SK-N-SH treated with all-trans-retinoic acid at 6 μM for 48 hours (cell line): ENCODE results near the gene RBMS1.

ENCODE experiments used
- CSRNP3 ChIP-seq: fragments of 250-450 bp; sonication (Bioruptor Pico); IDR thresholded peaks from 2 replicates; pipeline ENCODE4 v1.5.1; 2021; ENCODE audit warnings: mild to moderate bottlenecking, moderate library complexity
- PATZ1 ChIP-seq: fragments of 250-450 bp; sonication (Bioruptor Pico); IDR thresholded peaks from 2 replicates; pipeline ENCODE4 v1.8.0; 2020; ENCODE audit warnings: mild to moderate bottlenecking, moderate library complexity, borderline replicate concordance
- RARB ChIP-seq: fragments of 250-450 bp; sonication (Bioruptor Pico); IDR thresholded peaks from 2 replicates; pipeline ENCODE4 v1.8.0; 2021; ENCODE audit warnings: mild to moderate bottlenecking, moderate library complexity
- ZFP3 ChIP-seq: fragments of 250-450 bp; sonication (Bioruptor Pico); IDR thresholded peaks from 2 replicates; pipeline ENCODE4 v1.5.0; 2020; ENCODE audit warnings: mild to moderate bottlenecking, moderate library complexity
- ZFP30 ChIP-seq: fragments of 450-650 bp; formaldehyde crosslinking; IDR thresholded peaks from 2 replicates; pipeline ENCODE4 v1.5.0; 2022; ENCODE audit warnings: mild to moderate bottlenecking, moderate library complexity
- ZNF565 ChIP-seq: fragments of 450-650 bp; formaldehyde crosslinking; conservative IDR thresholded peaks from 2 replicates; pipeline ENCODE4 v1.5.0; 2020; ENCODE audit warnings: low read depth, mild to moderate bottlenecking, moderate library complexity
- TF ChIP-seq, protein P1 (sequence below): fragments of 250-450 bp; sonication (Bioruptor Pico); IDR thresholded peaks from 2 replicates; pipeline ENCODE4 v1.5.0; 2020; ENCODE audit warnings: mild to moderate bottlenecking, moderate library complexity
- TF ChIP-seq, protein P2 (sequence below): fragments of 250-450 bp; sonication (Bioruptor Pico); IDR thresholded peaks from 2 replicates; pipeline ENCODE4 v1.5.1; 2020; ENCODE audit warnings: low read depth, mild to moderate bottlenecking, moderate library complexity

DNA sequence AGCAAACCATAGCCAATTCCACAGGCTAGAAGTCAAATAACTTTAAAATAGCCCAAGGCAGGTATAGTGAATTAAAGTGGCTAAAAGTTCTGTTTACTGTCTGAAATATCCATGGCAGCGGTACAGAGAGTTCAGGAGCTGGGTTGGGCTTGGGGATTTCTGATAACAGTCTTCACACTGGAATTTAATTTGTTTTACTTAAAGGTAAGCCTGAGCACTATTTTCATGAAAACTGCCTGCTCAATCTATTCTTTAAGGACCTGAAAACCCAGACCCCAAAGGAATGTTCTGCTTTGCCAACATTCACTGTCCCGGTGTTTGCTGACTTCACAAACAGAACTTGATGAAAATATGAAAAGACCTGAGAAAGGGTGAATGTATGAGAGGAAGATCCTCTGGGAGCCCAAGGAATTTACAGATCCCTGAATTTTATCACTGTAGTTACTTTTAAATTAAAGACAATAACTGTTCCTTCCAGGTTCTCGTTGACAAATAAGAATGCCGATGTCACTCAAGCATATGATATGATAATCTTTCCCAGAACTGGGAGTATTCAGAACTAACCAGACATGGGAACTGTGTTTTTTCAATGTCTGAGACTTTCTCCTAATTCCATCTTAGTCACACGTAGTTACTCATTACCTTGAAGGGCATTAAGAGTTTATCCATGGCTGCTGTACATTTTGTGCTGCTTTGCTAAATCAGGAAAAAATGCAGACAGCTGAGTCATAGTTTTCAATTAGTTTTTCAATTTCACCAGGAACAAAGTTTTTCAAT, 265.3 kb downstream of the RBMS1 start:
- no peak for TF ChIP-seq ZFP3 (CRISPR knock-in tag)
- TF ChIP-seq, protein P1, sequence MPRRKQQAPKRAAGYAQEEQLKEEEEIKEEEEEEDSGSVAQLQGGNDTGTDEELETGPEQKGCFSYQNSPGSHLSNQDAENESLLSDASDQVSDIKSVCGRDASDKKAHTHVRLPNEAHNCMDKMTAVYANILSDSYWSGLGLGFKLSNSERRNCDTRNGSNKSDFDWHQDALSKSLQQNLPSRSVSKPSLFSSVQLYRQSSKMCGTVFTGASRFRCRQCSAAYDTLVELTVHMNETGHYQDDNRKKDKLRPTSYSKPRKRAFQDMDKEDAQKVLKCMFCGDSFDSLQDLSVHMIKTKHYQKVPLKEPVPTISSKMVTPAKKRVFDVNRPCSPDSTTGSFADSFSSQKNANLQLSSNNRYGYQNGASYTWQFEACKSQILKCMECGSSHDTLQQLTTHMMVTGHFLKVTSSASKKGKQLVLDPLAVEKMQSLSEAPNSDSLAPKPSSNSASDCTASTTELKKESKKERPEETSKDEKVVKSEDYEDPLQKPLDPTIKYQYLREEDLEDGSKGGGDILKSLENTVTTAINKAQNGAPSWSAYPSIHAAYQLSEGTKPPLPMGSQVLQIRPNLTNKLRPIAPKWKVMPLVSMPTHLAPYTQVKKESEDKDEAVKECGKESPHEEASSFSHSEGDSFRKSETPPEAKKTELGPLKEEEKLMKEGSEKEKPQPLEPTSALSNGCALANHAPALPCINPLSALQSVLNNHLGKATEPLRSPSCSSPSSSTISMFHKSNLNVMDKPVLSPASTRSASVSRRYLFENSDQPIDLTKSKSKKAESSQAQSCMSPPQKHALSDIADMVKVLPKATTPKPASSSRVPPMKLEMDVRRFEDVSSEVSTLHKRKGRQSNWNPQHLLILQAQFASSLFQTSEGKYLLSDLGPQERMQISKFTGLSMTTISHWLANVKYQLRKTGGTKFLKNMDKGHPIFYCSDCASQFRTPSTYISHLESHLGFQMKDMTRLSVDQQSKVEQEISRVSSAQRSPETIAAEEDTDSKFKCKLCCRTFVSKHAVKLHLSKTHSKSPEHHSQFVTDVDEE, result no peak
- TF ChIP-seq PATZ1 (CRISPR knock-in tag), result 0 out of 2 replicates have a peak, but pooled peaks have one; percentile 46
- no peak for TF ChIP-seq ZFP30
- no peak for TF ChIP-seq RARB
- TF ChIP-seq CSRNP3 (CRISPR knock-in tag), result peak; percentile 66; the same call in 1 of the 2 replicates
- TF ChIP-seq, protein P2, sequence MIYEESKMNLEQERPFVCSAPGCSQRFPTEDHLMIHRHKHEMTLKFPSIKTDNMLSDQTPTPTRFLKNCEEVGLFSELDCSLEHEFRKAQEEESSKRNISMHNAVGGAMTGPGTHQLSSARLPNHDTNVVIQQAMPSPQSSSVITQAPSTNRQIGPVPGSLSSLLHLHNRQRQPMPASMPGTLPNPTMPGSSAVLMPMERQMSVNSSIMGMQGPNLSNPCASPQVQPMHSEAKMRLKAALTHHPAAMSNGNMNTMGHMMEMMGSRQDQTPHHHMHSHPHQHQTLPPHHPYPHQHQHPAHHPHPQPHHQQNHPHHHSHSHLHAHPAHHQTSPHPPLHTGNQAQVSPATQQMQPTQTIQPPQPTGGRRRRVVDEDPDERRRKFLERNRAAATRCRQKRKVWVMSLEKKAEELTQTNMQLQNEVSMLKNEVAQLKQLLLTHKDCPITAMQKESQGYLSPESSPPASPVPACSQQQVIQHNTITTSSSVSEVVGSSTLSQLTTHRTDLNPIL, result no peak
- no peak for TF ChIP-seq ZNF565 (CRISPR knock-in tag)
